Endodermal cell (in vitro differentiated cells): ENCODE results near the gene C11orf21. TPM values are rescaled to one million over a fixed set of nuclear protein-coding genes. Genes with fewer than 3 reads are reported as not detected.

Experiments used
- DNase-seq: peaks from one replicate; pipeline ENCODE4 v3.0.0-alpha.2; 2017
- H3K27ac ChIP-seq: 2 replicates; pipeline ENCODE4 v1.5.1; 2013; ENCODE audit warnings: mild to moderate bottlenecking, low read depth, low read length, moderate library complexity
- H3K27me3 ChIP-seq: 2 replicates; pipeline ENCODE4 v1.6.1; 2013; ENCODE audit warnings: mild to moderate bottlenecking, low read length, moderate library complexity; ENCODE audit not compliant: insufficient read depth, control insufficient read depth, poor library complexity, severe bottlenecking
- H3K36me3 ChIP-seq: 2 replicates; pipeline ENCODE4 v1.7.0; 2013; ENCODE audit warnings: mild to moderate bottlenecking, low read length, moderate library complexity; ENCODE audit not compliant: control insufficient read depth, insufficient read depth
- H3K4me1 ChIP-seq: one replicate; pipeline ENCODE4 v1.7.0; 2013; ENCODE audit warnings: low read length; ENCODE audit not compliant: control insufficient read depth, insufficient read depth
- H3K4me3 ChIP-seq: 2 replicates; pipeline ENCODE4 v1.5.1; 2013; ENCODE audit warnings: mild to moderate bottlenecking, low read length, moderate library complexity
- H3K9ac ChIP-seq: 2 replicates; pipeline ENCODE4 v1.6.1; 2013; ENCODE audit warnings: mild to moderate bottlenecking, low read length, moderate library complexity; ENCODE audit not compliant: poor library complexity, severe bottlenecking; ENCODE audit errors: extremely low read depth
- H3K9me3 ChIP-seq: 2 replicates; pipeline ENCODE4 v1.6.1; 2013; ENCODE audit warnings: mild to moderate bottlenecking, low read length, moderate library complexity; ENCODE audit not compliant: control insufficient read depth
- H3K27ac Mint-ChIP-seq: 2 replicates; pipeline ENCODE4 v1.8.0; 2020; ENCODE audit warnings: mixed read lengths
- H3K27me3 Mint-ChIP-seq: 2 replicates; pipeline ENCODE4 v1.8.0; 2021; ENCODE audit warnings: mild to moderate bottlenecking, mixed read lengths; ENCODE audit not compliant: insufficient read depth
- H3K36me3 Mint-ChIP-seq: 2 replicates; pipeline ENCODE4 v1.8.0; 2020; ENCODE audit warnings: low read depth, mixed read lengths
- H3K4me1 Mint-ChIP-seq: 2 replicates; pipeline ENCODE4 v1.8.0; 2020; ENCODE audit warnings: mixed read lengths
- H3K4me3 Mint-ChIP-seq: 2 replicates; pipeline ENCODE4 v1.8.0; 2020; ENCODE audit warnings: mild to moderate bottlenecking, moderate library complexity, mixed read lengths
- H3K9me3 Mint-ChIP-seq: 2 replicates; pipeline ENCODE4 v1.8.0; 2020; ENCODE audit warnings: mild to moderate bottlenecking, mixed read lengths
- CTCF ChIP-seq: fragments of 200-600 bp; sonication (generic); conservative IDR thresholded peaks from 2 replicates; pipeline ENCODE4 v1.5.0; 2021; ENCODE audit warnings: antibody characterized with exemption, mild to moderate bottlenecking
- WGBS, 2 experiments: methylation state at CpG; one replicate each; pipeline versions ENCODE4 v1.1.5 to v1.1.7; 2013; ENCODE audit warnings: missing lambda C conversion rate in 2 of 2, mixed read lengths in 1 of 2; ENCODE audit not compliant: insufficient coverage in 1 of 2, insufficient read length in 1 of 2; 5-methylcytosine and 5-hydroxymethylcytosine counted together
- total RNA-seq, 2 donors: library from RNA; stranded (reverse); fragmentation: NEBNext Ultra II Directional in 1 of 2; extraction: Animal tissue kit (Norgen Biotek cat#: 25700) in 1 of 2; gene quantifications; 2 replicates in 1 of 2; 3 replicates in 1 of 2; pipeline ENCODE4 v1.2.1, GENCODE V29; 2021

The C11orf21 gene
- total RNA-seq, 2 donors from 2014 or later, result 0.20 TPM; not detected in 1

DNA sequence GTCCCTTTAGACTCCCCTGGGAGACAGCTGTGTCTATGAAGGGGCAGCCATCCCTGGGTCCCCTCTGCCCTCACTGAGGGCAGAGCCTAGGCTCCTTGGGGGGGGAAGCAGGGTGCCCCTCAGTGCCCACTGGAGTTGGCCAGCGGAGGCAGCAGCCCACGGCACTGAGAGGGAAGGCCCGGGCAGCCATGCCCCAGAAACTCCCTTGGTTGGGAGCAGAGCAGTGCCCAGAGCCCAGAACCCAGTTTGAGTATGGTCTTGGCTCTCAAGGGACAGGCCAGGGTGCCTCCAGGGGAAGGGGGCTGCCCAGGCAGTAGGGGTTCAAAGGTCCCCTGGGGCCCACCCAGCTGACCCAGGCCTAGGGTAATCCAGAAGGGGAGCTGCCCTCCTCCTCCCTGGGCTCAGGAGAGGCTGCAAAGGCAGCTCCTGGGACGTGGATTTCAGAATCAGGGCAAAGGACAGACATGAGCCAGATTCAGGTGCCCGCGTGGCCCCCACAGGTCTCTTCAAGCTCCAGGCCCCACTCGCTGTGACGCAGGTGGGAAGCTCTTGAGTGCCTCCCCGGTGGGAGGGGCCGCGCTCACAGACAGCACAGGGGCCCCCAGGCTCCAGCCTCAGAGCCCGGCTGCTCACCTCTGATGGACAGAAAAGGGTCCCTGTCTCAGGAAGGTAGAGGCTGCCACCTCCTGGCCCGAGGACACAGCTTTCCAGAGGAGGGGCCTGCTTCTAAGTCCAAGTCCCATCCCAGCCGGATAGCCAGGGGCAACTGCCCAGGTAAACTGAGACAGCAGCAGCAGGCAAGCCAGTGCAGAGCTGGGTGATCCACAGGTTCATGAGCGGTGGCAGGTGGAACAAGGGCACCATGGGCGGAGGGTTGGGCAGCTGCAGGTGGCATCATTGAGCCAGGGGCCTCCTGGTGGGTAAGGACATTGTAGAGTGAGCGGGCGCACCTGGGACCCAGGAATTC lies 2.6 kb downstream of the C11orf21 start:
- H3K36me3 Mint-ChIP-seq, result no peaks in the 10 kb centered on the region
- peak; percentile 80 for TF ChIP-seq CTCF
- no peak overlapping the region for H3K4me3 Mint-ChIP-seq
- WGBS, 2 experiments, result 61 to 78% methylated on average over 10 to 18 of the region's 18 CpGs
- Histone ChIP-seq H3K27ac (no peak overlapping the region), H3K4me3 (no peak overlapping the region), H3K36me3 (no peaks in the 10 kb centered on the region), H3K4me1 (no peaks in the 10 kb centered on the region), H3K27me3 (no peaks in the 10 kb centered on the region), H3K9ac (no peak overlapping the region), H3K9me3 (no peaks in the 10 kb centered on the region)
- peaks cover 12% of the 10 kb centered on the region for H3K27me3 Mint-ChIP-seq
- no peak overlapping the region for H3K27ac Mint-ChIP-seq
- peak; percentile 86 for DNase-seq
- H3K9me3 Mint-ChIP-seq, result no peaks in the 10 kb centered on the region
- no peaks in the 10 kb centered on the region for H3K4me1 Mint-ChIP-seq

DNA sequence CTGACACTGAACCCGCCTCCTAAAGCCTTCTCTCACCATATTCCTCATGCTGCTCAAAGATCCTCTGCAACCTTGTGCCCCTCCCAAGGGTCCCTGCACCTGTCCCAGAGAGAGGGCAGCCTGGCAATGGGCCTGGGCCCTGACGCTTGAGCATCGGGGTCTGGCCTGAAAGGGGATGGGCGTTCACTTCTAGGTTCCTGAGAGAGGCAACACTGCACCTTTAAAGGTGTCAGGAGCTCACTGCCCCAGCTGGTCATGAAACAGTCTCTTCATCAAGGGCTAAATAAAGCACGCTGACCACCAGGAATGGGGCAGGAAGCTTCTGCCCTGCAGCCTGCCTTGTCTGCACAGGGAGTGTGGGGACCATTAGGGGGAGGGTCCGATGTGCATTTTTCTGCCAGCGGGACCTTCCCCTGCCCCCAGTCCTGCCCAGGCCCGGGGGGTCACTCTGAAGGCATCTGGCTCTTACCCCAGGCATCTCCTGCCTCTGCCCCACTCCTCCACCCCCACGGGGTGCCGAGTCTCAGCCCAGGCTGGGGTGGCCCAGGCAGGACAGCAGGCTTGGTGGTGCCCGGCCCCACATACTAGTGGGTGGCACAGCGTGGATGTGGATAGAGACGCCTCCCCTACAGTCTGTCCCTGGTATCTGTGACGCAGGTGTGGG lies 3.5 kb downstream of the C11orf21 start:
- Mint-ChIP-seq H3K27ac (no peak overlapping the region), H3K9me3 (no peaks in the 10 kb centered on the region), H3K36me3 (no peaks in the 10 kb centered on the region), H3K27me3 (peaks cover 15% of the 10 kb centered on the region), H3K4me3 (no peak overlapping the region), H3K4me1 (no peaks in the 10 kb centered on the region)
- H3K9ac ChIP-seq, result no peak overlapping the region
- TF ChIP-seq CTCF, result no peak
- no peaks in the 10 kb centered on the region for H3K4me1 ChIP-seq
- H3K27ac ChIP-seq, result no peak overlapping the region
- 86 to 93% methylated on average over 10 to 14 of the region's 14 CpGs for WGBS, 2 experiments
- H3K27me3 ChIP-seq, result peaks cover 6% of the 10 kb centered on the region
- no peaks in the 10 kb centered on the region for H3K36me3 ChIP-seq
- H3K9me3 ChIP-seq, result no peaks in the 10 kb centered on the region
- no peak overlapping the region for H3K4me3 ChIP-seq
- peak; percentile 30 for DNase-seq

GRCh38 chr11:2297623-2298030 lies 4.1 kb downstream of the C11orf21 start:
- Histone ChIP-seq H3K9me3 (no peaks in the 10 kb centered on the region), H3K36me3 (no peaks in the 10 kb centered on the region), H3K4me1 (no peaks in the 10 kb centered on the region), H3K27ac (no peak overlapping the region), H3K9ac (no peak overlapping the region), H3K27me3 (peaks cover 6% of the 10 kb centered on the region), H3K4me3 (no peak overlapping the region)
- H3K27me3 Mint-ChIP-seq, result peaks cover 17% of the 10 kb centered on the region
- no peak overlapping the region for H3K27ac Mint-ChIP-seq
- TF ChIP-seq CTCF, result no peak
- H3K4me1 Mint-ChIP-seq, result no peaks in the 10 kb centered on the region
- DNase-seq, result peak; percentile 24
- no peak overlapping the region for H3K4me3 Mint-ChIP-seq
- no peaks in the 10 kb centered on the region for H3K36me3 Mint-ChIP-seq
- H3K9me3 Mint-ChIP-seq, result no peaks in the 10 kb centered on the region
- WGBS, 2 experiments, result 43% methylated on average over 1 of the region's 1 CpG; no CpG with 5 or more reads in 1 of the 2 experiments
